Hematopoietic multipotent progenitor cell treated with erythropoietin and hydrocortisone succinate and interleukin-3 and kit ligand, for 15 days (in vitro differentiated cells): ENCODE measurements around the gene DMBT1.
A peak's percentile ranks its signal among the peaks of the same experiment; 100 is the strongest.

ENCODE experiments used
- DNase-seq: peaks from one replicate; pipeline ENCODE4 v3.0.0-alpha.2; 2015; ENCODE audit warnings: low spot score

DMBT1 gene

GRCh38 chr10:122548407-122549085, 12.0 kb upstream of the DMBT1 start:
- DNase-seq = no peak

- no peak for DNase-seq
These were observed 10.9 kb upstream of the DMBT1 start for GRCh38 chr10:122549636-122550035.

GRCh38 chr10:122550427-122550826, 10.1 kb upstream of the DMBT1 start:
- no peak for DNase-seq

GRCh38 chr10:122550983-122551382, 9.6 kb upstream of the DMBT1 start:
- DNase-seq = no peak

- no peak for DNase-seq
These were observed 9.1 kb upstream of the DMBT1 start for GRCh38 chr10:122551450-122551849.

- DNase-seq = no peak
These were observed 7.2 kb upstream of the DMBT1 start for GRCh38 chr10:122553341-122553740.

- DNase-seq = no peak
These were observed 6.2 kb upstream of the DMBT1 start for GRCh38 chr10:122554131-122555036.

- DNase-seq = no peak
These were observed 5.1 kb upstream of the DMBT1 start for GRCh38 chr10:122555442-122555841.

- no peak for DNase-seq
These were observed 3.0 kb upstream of the DMBT1 start for GRCh38 chr10:122557516-122557915.

GRCh38 chr10:122558452-122558851, 2.1 kb upstream of the DMBT1 start:
- no peak for DNase-seq

GRCh38 chr10:122559228-122559627, 1.3 kb upstream of the DMBT1 start:
- no peak for DNase-seq

GRCh38 chr10:122561212-122561611, 658 bp downstream of the DMBT1 start:
- no peak for DNase-seq

GRCh38 chr10:122561792-122562191, 1.2 kb downstream of the DMBT1 start:
- DNase-seq = no peak

- no peak for DNase-seq
These were observed 4.4 kb downstream of the DMBT1 start for GRCh38 chr10:122564980-122565379.

GRCh38 chr10:122565766-122566206, 5.2 kb downstream of the DMBT1 start:
- DNase-seq = peak; percentile 26

GRCh38 chr10:122566632-122567031, 6.1 kb downstream of the DMBT1 start:
- no peak for DNase-seq

- DNase-seq = peak; percentile 23
These were observed 6.6 kb downstream of the DMBT1 start for GRCh38 chr10:122567056-122567660.

GRCh38 chr10:122568551-122568950, 8.0 kb downstream of the DMBT1 start:
- DNase-seq = no peak

GRCh38 chr10:122570920-122571319, 10.4 kb downstream of the DMBT1 start:
- no peak for DNase-seq

GRCh38 chr10:122571892-122572291, 11.3 kb downstream of the DMBT1 start:
- no peak for DNase-seq

GRCh38 chr10:122575776-122576175, 15.2 kb downstream of the DMBT1 start:
- no peak for DNase-seq

GRCh38 chr10:122576291-122576690, 15.7 kb downstream of the DMBT1 start:
- no peak for DNase-seq
